ENCODE data around the gene OR6C2.
"Not testable (repeated sequence)": the region's sequence is repeated elsewhere in the genome, so short reads cannot be mapped to it uniquely, and the experiment has no call there.

The OR6C2 gene

GRCh38 chr12:55479136-55479535 lies 35.3 kb downstream of the OR6C2 start:
- DNase-seq, result not testable (repeated sequence)

GRCh38 chr12:55484284-55484683 lies 40.4 kb downstream of the OR6C2 start:
- DNase-seq, result not testable (repeated sequence)

GRCh38 chr12:55492078-55492477 lies 48.2 kb downstream of the OR6C2 start, which contains the start of gene OR6C68:
OR6C68 (plus strand) TSS chr12:55492378; CDS start chr12:55492378, 0 bp downstream.
- no peak for DNase-seq

GRCh38 chr12:55495490-55495889 lies 51.6 kb downstream of the OR6C2 start:
- no peak for DNase-seq

GRCh38 chr12:55499231-55499630 lies 55.4 kb downstream of the OR6C2 start:
- DNase-seq, result no peak

- no peak for DNase-seq
These were observed 56.0 kb downstream of the OR6C2 start for GRCh38 chr12:55499810-55500252.

GRCh38 chr12:55501601-55502000 lies 57.7 kb downstream of the OR6C2 start:
- no peak for DNase-seq

All from NCI-H1436 (cell line).